Smooth muscle cell (in vitro differentiated cells): ENCODE measurements around the gene TUT1. TPM values are rescaled to one million over a fixed set of nuclear protein-coding genes. Genes with fewer than 3 reads are reported as not detected.

ENCODE experiments used
- DNase-seq: peaks from one replicate; lab custom pipeline; 2025; ENCODE audit not compliant: unreplicated experiment; lab: John Stamatoyannopoulos, UW
- H2AFZ ChIP-seq: fragments of 200-600 bp; sonication (generic); 2 replicates; pipeline ENCODE4 v1.6.0; 2016; ENCODE audit warnings: antibody characterized with exemption, low read depth, mild to moderate bottlenecking
- H3F3A ChIP-seq: fragments of 200-600 bp; sonication (generic); 2 replicates; pipeline ENCODE4 v1.6.0; 2017; ENCODE audit warnings: antibody characterized with exemption, low read depth
- H3K27ac ChIP-seq: fragments of 200-600 bp; sonication (generic); 2 replicates; pipeline ENCODE4 v1.5.1; 2016; ENCODE audit warnings: low read depth, mild to moderate bottlenecking
- H3K27me3 ChIP-seq: fragments of 200-600 bp; sonication (generic); 2 replicates; pipeline ENCODE4 v1.6.1; 2016; ENCODE audit warnings: low read depth, mild to moderate bottlenecking
- H3K36me3 ChIP-seq: fragments of 200-600 bp; sonication (generic); 2 replicates; pipeline ENCODE4 v1.5.1; 2016; ENCODE audit warnings: low read depth
- H3K4me1 ChIP-seq: fragments of 200-600 bp; sonication (generic); 2 replicates; pipeline ENCODE4 v1.5.1; 2016; ENCODE audit warnings: low read depth
- H3K4me2 ChIP-seq: fragments of 200-600 bp; sonication (generic); 2 replicates; pipeline ENCODE4 v1.6.0; 2016; ENCODE audit warnings: mild to moderate bottlenecking
- H3K4me3 ChIP-seq: fragments of 200-600 bp; sonication (generic); 2 replicates; pipeline ENCODE4 v1.5.1; 2016; ENCODE audit warnings: mild to moderate bottlenecking
- H3K79me2 ChIP-seq: fragments of 200-600 bp; sonication (generic); 2 replicates; pipeline ENCODE4 v1.6.0; 2016; ENCODE audit warnings: low read depth, mild to moderate bottlenecking
- H3K9ac ChIP-seq: fragments of 200-600 bp; sonication (generic); 2 replicates; pipeline ENCODE4 v1.6.0; 2016; ENCODE audit warnings: low read depth
- H3K9me3 ChIP-seq: fragments of 200-600 bp; sonication (generic); replicated peaks from 2 replicates; pipeline ENCODE4 v1.5.1; 2016; ENCODE audit warnings: low read depth
- H4K20me1 ChIP-seq: fragments of 200-600 bp; sonication (generic); 2 replicates; pipeline ENCODE4 v1.6.0; 2016; ENCODE audit warnings: low read depth
- CTCF ChIP-seq: fragments of 200-600 bp; sonication (generic); IDR thresholded peaks from 2 replicates; pipeline ENCODE4 v1.5.1; 2017; ENCODE audit warnings: borderline replicate concordance, mild to moderate bottlenecking, antibody characterized with exemption; ENCODE audit not compliant: insufficient read depth, poor library complexity, severe bottlenecking
- WGBS: methylation state at CpG from one replicate; pipeline ENCODE4 v1.1.7; 2016; ENCODE audit warnings: low lambda C conversion rate; 5-methylcytosine and 5-hydroxymethylcytosine counted together
- polyA plus RNA-seq: library from polyadenylated mRNA; unstranded; fragments of >200 nt; fragmentation: Nextera tagmentation; extraction: Ambion mirVana; gene quantifications from 2 replicates; pipeline ENCODE4 v1.2.1, GENCODE V29; 2016
- total RNA-seq: library from RNA; depleted of rRNA; stranded (reverse); fragments of >200 nt; gene quantifications from 2 replicates; pipeline ENCODE4 v1.2.3, GENCODE V29; 2014

The TUT1 gene
- total and polyA plus RNA-seq, 2 experiments from 2014 or later = 3.0 to 15.9 TPM

- DNase-seq = no peak
- peaks cover 38% of the 10 kb centered on the region for H3K4me1 ChIP-seq
- H3K27me3 ChIP-seq = no peaks in the 10 kb centered on the region
- 1% methylated on average over 35 of the region's 40 CpGs for WGBS
- peaks cover 3% of the 10 kb centered on the region for H3F3A ChIP-seq
- H3K27ac ChIP-seq = peak overlapping the region; percentile 75
- peaks cover 40% of the 10 kb centered on the region for H3K79me2 ChIP-seq
- no peaks in the 10 kb centered on the region for H3K9me3 ChIP-seq
- TF ChIP-seq CTCF = no peak
- H2AFZ ChIP-seq = peak overlapping the region; percentile 42
- peak overlapping the region; percentile 76 for H3K4me3 ChIP-seq
- peak overlapping the region; percentile 93 for H3K4me2 ChIP-seq
- no peaks in the 10 kb centered on the region for H3K36me3 ChIP-seq
- peaks cover 34% of the 10 kb centered on the region for H4K20me1 ChIP-seq
- H3K9ac ChIP-seq = peak overlapping the region; percentile 70
Observed at GRCh38 chr11:62546929-62547625, 44.2 kb downstream of the TUT1 start.

DNA sequence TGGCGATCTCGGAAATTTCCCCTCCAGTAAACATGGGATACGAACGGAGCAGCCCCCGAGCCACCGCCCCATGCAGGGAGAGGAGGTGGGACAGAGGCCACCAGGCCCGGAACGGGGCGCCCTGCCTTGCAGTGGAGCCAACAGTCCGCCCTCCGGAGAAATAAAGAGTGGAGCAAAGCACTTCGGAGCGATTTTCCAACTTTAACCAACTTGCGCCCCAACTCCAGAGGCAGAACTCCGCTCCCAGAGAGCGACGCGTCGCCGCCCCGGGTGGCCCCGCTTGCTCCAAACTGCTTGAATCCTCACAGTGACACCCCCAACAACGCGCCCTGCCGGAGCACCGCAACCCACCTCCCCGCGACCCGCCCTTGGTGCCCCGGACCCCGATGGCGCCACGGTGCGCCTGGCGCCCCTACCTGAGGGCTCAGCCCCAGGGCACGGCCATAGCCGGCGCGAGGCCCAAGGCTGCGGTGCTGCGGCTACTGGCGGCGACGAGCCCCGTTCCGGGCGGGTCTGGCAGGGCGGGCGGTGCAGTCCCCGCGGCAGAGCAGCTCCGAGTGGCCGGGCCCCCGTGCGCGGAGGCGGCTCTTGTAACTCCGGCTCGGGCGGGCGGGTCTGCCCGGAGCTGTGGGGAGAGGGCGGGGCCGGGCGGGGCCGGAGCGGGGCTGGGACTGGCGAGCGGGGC lies 44.9 kb downstream of the TUT1 start, which contains the start of gene AHNAK:
AHNAK (minus strand) TSS at position 563 of the 685 bp plus-strand sequence. CDS start 10,708 bp downstream, outside the sequence.
- no peaks in the 10 kb centered on the region for H3K9me3 ChIP-seq
- no peaks in the 10 kb centered on the region for H3K27me3 ChIP-seq
- peak within 1 kb of the TSS; percentile 70 for H3K9ac ChIP-seq
- DNase-seq = peak; percentile 75
- TF ChIP-seq CTCF = no peak
- peak within 1 kb of the TSS; percentile 75 for H3K27ac ChIP-seq
- peaks cover 47% of the 10 kb centered on the region for H3K79me2 ChIP-seq
- H2AFZ ChIP-seq = peak within 1 kb of the TSS; percentile 42
- peaks cover 33% of the 10 kb centered on the region for H3K4me1 ChIP-seq
- H4K20me1 ChIP-seq = peaks cover 41% of the 10 kb centered on the region
- no peaks in the 10 kb centered on the region for H3K36me3 ChIP-seq
- H3K4me2 ChIP-seq = peak within 1 kb of the TSS; percentile 93
- 1% methylated on average over 59 of the region's 69 CpGs for WGBS
- peaks cover 3% of the 10 kb centered on the region for H3F3A ChIP-seq
- peak within 1 kb of the TSS; percentile 76 for H3K4me3 ChIP-seq

- Histone ChIP-seq H3K9ac (peak overlapping the region; percentile 70), H3K9me3 (no peaks in the 10 kb centered on the region), H3K4me3 (peak overlapping the region; percentile 76), H3K27ac (peak overlapping the region; percentile 75), H3K4me1 (peaks cover 32% of the 10 kb centered on the region), H3K27me3 (no peaks in the 10 kb centered on the region), H4K20me1 (peaks cover 49% of the 10 kb centered on the region), H2AFZ (no peak overlapping the region), H3F3A (peaks cover 3% of the 10 kb centered on the region), H3K79me2 (peaks cover 54% of the 10 kb centered on the region), H3K36me3 (no peaks in the 10 kb centered on the region), H3K4me2 (peak overlapping the region; percentile 93)
- DNase-seq = peak; percentile 82
- TF ChIP-seq CTCF = peak; percentile 13
- WGBS = under 1% methylated on average over 22 of the region's 59 CpGs
Observed at GRCh38 chr11:62545437-62546243, 45.7 kb downstream of the TUT1 start.
